Lung (tissue), 12 donors: ENCODE data around the gene OR5K3. TPM values are rescaled to one million over a fixed set of nuclear protein-coding genes. Genes with fewer than 3 reads are reported as not detected.

Experiments
- ATAC-seq: fragments of 200-7000 bp; cut with Tn5 transposase; one replicate; pipeline ENCODE4 v1.9.1; 2020; ENCODE audit warnings: moderate number of reproducible peaks; ENCODE audit not compliant: insufficient read depth, low FRiP score
- DNase-seq, 3 donors: peaks; one replicate each; pipeline ENCODE4 v3.0.0-alpha.2; 2013 to 2017
- H3K27ac ChIP-seq, 2 donors: one replicate each; pipeline ENCODE4 v1.5.1; 2013; ENCODE audit warnings: mild to moderate bottlenecking in 2 of 2, moderate library complexity in 2 of 2, control low read depth in 1 of 2, inconsistent platforms in 1 of 2, low read depth in 1 of 2, low read length in 1 of 2
- H3K27me3 ChIP-seq, 3 donors: one replicate each; pipeline ENCODE4 v1.5.1; 2013; ENCODE audit warnings: low read length in 2 of 3; ENCODE audit not compliant: control insufficient read depth in 3 of 3, insufficient read depth in 3 of 3
- H3K36me3 ChIP-seq, 4 donors: one replicate each; pipeline ENCODE4 v1.5.1; 2013; ENCODE audit warnings: low read length in 4 of 4, mild to moderate bottlenecking in 1 of 4, moderate library complexity in 1 of 4; ENCODE audit not compliant: control insufficient read depth in 4 of 4, insufficient read depth in 4 of 4
- H3K4me1 ChIP-seq, 5 donors: one replicate each; pipeline ENCODE4 v1.5.1; 2013; ENCODE audit warnings: low read length in 5 of 5, mild to moderate bottlenecking in 2 of 5, moderate library complexity in 1 of 5; ENCODE audit not compliant: control insufficient read depth in 5 of 5, insufficient read depth in 5 of 5
- H3K4me3 ChIP-seq: one replicate; pipeline ENCODE4 v1.5.1; 2013; ENCODE audit warnings: mild to moderate bottlenecking, control low read depth, moderate library complexity
- H3K9ac ChIP-seq, 2 donors: one replicate each; pipeline ENCODE4 v1.5.1; 2013; ENCODE audit warnings: low read length in 2 of 2, control low read depth in 1 of 2; ENCODE audit not compliant: insufficient read depth in 1 of 2
- H3K9me3 ChIP-seq, 4 donors: one replicate each; pipeline ENCODE4 v1.5.1; 2013; ENCODE audit warnings: low read length in 3 of 4, mild to moderate bottlenecking in 1 of 4, moderate library complexity in 1 of 4; ENCODE audit not compliant: control insufficient read depth in 4 of 4, insufficient read depth in 3 of 4
- CTCF ChIP-seq: IDR thresholded peaks from 2 replicates; pipeline ENCODE4 v1.5.1; 2012; ENCODE audit warnings: mild to moderate bottlenecking; ENCODE audit errors: control extremely low read depth, extremely low read depth
- WGBS, 2 donors: extraction: QIAGEN DNeasy Blood & Tissue Kit; methylation state at CpG; one replicate each; pipeline ENCODE4 v1.1.7; 2013; 5-methylcytosine and 5-hydroxymethylcytosine counted together
- polyA plus RNA-seq, 2 donors: library from polyadenylated mRNA; stranded (reverse); fragments of 200-250 nt; gene quantifications; one replicate each; pipeline ENCODE4 v1.2.1, GENCODE V29; 2013
- total RNA-seq, 2 donors: library from RNA; depleted of rRNA in 1 of 2; stranded (reverse); fragments of >200 nt in 1 of 2; gene quantifications; one replicate each; pipeline ENCODE4 v1.2.1, GENCODE V29; 2014 to 2021
- donor health status: control.
- donor health status: control.
- donor health status: Bipolar disorder and iron deficiency.
- donor health status: healthy.
- donor health status: DM: yes; HTN: yes; CAD: no.

Gene OR5K3
- total and polyA plus RNA-seq, 4 donors, result not detected

- H3K9me3 ChIP-seq, result peaks cover 0 to 4% (median 0%) of the 10 kb centered on the region in 4 donors
- H3K4me1 ChIP-seq, result no peaks in the 10 kb centered on the region
- H3K36me3 ChIP-seq, result no peaks in the 10 kb centered on the region
- no peak for ATAC-seq
- no peak overlapping the region for H3K27ac ChIP-seq
- no peak overlapping the region for H3K9ac ChIP-seq
- 96 to 97% methylated on average over 3 of the region's 3 CpGs for WGBS, 2 donors
- DNase-seq, result no peak
- TF ChIP-seq CTCF, result no peak
- no peaks in the 10 kb centered on the region for H3K27me3 ChIP-seq
- no peak overlapping the region for H3K4me3 ChIP-seq
Observed at GRCh38 chr3:98360681-98361080, 29.8 kb upstream of the OR5K3 start.

GRCh38 chr3:98361289-98361688 lies 29.2 kb upstream of the OR5K3 start:
- 50 to 70% methylated on average over 2 of the region's 2 CpGs for WGBS, 2 donors
- H3K9me3 ChIP-seq, result peaks cover 0 to 4% (median 0%) of the 10 kb centered on the region in 4 donors
- ATAC-seq, result no peak

GRCh38 chr3:98367464-98368246 lies 22.8 kb upstream of the OR5K3 start:
- Histone ChIP-seq H3K27ac (no peak overlapping the region), H3K4me1 (no peaks in the 10 kb centered on the region), H3K27me3 (no peaks in the 10 kb centered on the region), H3K36me3 (no peaks in the 10 kb centered on the region), H3K4me3 (no peak overlapping the region), H3K9ac (no peak overlapping the region), H3K9me3 (no peaks in the 10 kb centered on the region)
- no peak for TF ChIP-seq CTCF
- ATAC-seq, result no peak
- WGBS, 2 donors, result 85 to 86% methylated on average over 4 of the region's 4 CpGs
- DNase-seq, result no peak

More at GRCh38 chr3:98361289-98361688, 29.2 kb upstream of the OR5K3 start:
- no peak overlapping the region for H3K4me3 ChIP-seq
- H3K4me1 ChIP-seq, result no peaks in the 10 kb centered on the region
- no peak for DNase-seq
- no peak overlapping the region for H3K9ac ChIP-seq
- H3K36me3 ChIP-seq, result no peaks in the 10 kb centered on the region
- TF ChIP-seq CTCF, result no peak
- no peaks in the 10 kb centered on the region for H3K27me3 ChIP-seq
- no peak overlapping the region for H3K27ac ChIP-seq
